Astrocyte of the cerebellum (primary cell): Measurements from ENCODE around the gene TAF11L13.

Experiments
- DNase-seq: peaks from one replicate; pipeline ENCODE4 v3.0.0-alpha.2; 2011; ENCODE audit warnings: low read depth
- H3K4me3 ChIP-seq: 2 replicates; pipeline ENCODE4 v1.5.1; 2011; ENCODE audit warnings: mild to moderate bottlenecking, low read depth, low read length, moderate library complexity
- in situ Hi-C: cut with HindIII; loops from 2 replicates; pipeline ENCODE4 v1.10.0; 2017; ENCODE audit warnings: low sequenced_read_pairs
- TF ChIP-seq, protein P1 (sequence below): IDR thresholded peaks from 2 replicates; pipeline ENCODE4 v1.5.1; 2012; ENCODE audit warnings: low read length, low read depth, moderate library complexity, mild to moderate bottlenecking; ENCODE audit errors: missing control alignments

TAF11L13 gene

DNA sequence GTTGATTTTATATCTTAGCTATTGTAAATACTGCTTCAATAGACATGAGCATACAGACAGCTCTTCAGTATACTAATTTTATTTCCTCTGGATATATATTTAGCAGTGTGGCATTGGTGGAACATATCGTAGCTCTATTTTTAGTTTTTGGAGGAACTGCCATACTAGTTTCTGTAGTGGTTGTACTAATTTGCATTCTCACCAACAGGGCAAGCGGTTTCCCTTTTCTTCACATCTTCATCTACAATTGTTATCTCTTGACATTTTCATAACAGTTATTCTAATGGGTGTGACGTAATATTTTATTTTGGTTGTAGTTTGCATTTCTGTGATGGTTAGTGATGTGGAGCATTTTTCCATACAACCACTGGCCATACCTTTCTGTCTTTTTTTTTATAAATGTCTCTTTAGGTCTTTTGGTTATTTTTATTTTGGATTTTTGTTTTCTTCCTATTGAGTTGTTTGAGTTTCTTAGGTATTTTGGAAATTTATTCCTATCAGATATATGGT, 34.9 kb downstream of the TAF11L13 start:
- no peak for DNase-seq
- in situ Hi-C loops = no loop called here
- TF ChIP-seq, protein P1, sequence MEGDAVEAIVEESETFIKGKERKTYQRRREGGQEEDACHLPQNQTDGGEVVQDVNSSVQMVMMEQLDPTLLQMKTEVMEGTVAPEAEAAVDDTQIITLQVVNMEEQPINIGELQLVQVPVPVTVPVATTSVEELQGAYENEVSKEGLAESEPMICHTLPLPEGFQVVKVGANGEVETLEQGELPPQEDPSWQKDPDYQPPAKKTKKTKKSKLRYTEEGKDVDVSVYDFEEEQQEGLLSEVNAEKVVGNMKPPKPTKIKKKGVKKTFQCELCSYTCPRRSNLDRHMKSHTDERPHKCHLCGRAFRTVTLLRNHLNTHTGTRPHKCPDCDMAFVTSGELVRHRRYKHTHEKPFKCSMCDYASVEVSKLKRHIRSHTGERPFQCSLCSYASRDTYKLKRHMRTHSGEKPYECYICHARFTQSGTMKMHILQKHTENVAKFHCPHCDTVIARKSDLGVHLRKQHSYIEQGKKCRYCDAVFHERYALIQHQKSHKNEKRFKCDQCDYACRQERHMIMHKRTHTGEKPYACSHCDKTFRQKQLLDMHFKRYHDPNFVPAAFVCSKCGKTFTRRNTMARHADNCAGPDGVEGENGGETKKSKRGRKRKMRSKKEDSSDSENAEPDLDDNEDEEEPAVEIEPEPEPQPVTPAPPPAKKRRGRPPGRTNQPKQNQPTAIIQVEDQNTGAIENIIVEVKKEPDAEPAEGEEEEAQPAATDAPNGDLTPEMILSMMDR = no peak
- H3K4me3 ChIP-seq = no peak overlapping the region

DNA sequence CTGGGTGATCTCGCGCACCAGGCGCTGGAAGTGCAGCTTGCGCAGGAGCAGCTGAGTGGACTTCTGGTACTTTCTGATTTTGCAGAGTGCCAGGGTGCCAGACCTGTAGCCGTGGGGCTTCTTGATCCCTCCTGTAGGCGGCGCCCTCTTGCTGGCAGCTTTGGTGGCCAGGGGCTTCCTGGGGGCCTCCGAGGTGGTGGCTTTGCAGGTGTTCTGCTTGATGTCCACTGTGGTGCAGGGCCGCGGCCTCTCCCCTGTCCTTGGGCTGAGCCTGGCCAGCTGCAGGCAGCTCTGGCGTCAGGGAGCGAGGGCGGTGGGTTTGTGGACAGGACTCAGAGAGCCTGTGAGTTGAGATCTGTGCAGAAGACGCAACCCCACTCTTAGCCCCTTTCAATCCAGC, 38.5 kb downstream of the TAF11L13 start:
- in situ Hi-C loops = no loop called here
- TF ChIP-seq, protein P1 = no peak
- H3K4me3 ChIP-seq = no peak overlapping the region
- no peak for DNase-seq

DNA sequence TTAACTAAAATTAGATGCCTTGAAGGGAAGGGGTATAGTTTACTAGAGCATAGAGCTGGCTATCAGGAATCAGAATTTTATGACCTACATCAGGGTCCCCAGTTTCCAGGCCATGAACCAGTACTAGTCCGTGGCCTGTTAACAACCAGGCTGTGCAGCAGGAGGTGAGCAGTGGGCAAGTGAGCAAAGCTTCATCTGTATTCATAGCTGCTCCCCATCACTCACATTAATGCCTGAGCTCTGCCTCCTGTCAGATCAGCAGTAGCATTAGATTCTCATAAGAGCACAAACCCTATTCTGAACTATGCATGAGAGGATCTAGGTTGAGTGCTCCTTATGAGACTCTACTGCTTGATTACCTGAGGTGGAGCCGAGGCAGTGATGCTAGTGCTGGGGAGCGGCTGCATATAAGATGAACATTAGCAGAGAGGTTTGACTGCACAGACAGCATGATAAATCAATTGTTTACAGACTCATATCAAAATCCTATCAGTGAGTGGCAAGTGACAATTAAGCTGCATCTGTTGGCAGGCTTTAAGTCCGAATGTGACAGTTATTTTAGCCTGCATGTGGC, 47.0 kb downstream of the TAF11L13 start:
- DNase-seq = no peak
- TF ChIP-seq, protein P1 = no peak
- in situ Hi-C loops = no loop called here
- no peak overlapping the region for H3K4me3 ChIP-seq

DNA sequence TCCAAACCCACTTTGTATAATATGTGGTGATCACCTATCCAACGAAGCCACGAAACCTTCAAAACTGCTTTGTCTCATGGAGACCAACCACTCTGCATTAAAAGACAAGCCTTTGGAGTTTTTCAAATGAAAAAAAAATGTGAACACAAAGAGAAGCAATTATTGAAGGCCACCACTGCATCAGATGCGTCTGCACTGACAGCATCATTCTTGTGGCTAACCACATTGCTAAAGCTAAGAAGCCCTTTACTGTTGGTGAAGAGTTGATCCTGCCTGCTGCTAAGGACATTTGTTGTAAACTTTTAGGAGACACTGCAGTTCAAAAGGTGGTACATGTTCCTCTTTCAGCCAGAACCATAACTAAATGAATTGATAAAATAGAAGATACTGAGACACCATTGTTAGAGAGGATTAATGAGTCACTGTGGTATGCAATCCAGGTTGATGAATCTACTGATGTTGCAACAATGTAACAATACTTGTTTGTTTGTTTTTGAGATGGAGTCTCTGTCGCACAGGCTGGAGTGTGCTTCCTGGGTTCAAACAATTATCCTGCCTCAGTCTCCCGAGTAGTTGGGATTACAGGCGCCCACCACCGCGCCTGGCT, 47.8 kb downstream of the TAF11L13 start:
- no peak for DNase-seq
- TF ChIP-seq, protein P1 = no peak
- H3K4me3 ChIP-seq = no peak overlapping the region
- in situ Hi-C loops = no loop called here

DNA sequence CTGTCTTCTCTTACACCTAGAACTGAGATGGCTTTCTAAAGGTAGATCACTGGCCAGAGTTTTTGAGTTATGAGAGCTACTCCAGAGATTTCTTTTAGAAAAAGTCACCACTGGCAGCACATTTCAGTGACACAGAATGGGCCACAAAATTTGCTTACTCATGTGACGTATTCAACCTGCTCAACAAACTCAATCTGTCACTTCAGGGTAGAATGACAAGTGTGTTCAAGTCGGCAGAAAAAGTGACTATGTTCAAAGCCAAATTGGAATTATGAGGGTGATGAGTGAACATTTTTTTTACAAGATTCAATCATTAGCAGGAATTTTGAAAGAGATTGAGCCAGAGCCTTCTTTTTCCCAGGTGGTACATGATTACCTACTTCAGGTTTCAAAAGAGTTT, 48.8 kb downstream of the TAF11L13 start:
- no peak overlapping the region for H3K4me3 ChIP-seq
- DNase-seq = no peak
- TF ChIP-seq, protein P1 = no peak
- in situ Hi-C loops = no loop called here
